NB4 (cell line): ENCODE results near the gene ADAMTS18.
"Not testable (repeated sequence)": the region's sequence is repeated elsewhere in the genome, so short reads cannot be mapped to it uniquely, and the experiment has no call there.

Experiments
- POLR2A ChIP-seq: IDR thresholded peaks from 2 replicates; pipeline ENCODE4 v1.6.1; 2011; ENCODE audit warnings: mild to moderate bottlenecking; ENCODE audit not compliant: insufficient read length; ENCODE audit errors: extremely low read depth
- TF ChIP-seq, protein P1 (sequence below): IDR thresholded peaks from one replicate; pipeline ENCODE4 v1.5.1; 2012; ENCODE audit warnings: low read depth, low read length

DNA sequence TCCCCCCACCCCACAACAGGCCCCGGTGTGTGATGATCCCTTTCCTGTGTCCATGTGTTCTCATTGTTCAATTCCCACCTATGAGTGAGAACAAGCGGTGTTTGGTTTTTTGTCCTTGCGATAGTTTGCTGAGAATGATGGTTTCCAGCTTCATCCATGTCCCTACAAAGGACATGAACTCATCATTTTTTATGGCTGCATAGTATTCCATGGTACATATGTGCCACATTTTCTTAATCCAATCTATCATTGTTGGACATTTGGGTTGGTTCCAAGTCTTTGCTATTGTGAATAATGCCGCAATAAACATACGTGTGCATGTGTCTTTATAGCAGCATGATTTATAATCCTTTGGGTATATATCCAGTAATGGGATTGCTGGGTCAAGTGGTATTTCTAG is 28.8 kb upstream of the ADAMTS18 start:
- TF ChIP-seq, protein P1, sequence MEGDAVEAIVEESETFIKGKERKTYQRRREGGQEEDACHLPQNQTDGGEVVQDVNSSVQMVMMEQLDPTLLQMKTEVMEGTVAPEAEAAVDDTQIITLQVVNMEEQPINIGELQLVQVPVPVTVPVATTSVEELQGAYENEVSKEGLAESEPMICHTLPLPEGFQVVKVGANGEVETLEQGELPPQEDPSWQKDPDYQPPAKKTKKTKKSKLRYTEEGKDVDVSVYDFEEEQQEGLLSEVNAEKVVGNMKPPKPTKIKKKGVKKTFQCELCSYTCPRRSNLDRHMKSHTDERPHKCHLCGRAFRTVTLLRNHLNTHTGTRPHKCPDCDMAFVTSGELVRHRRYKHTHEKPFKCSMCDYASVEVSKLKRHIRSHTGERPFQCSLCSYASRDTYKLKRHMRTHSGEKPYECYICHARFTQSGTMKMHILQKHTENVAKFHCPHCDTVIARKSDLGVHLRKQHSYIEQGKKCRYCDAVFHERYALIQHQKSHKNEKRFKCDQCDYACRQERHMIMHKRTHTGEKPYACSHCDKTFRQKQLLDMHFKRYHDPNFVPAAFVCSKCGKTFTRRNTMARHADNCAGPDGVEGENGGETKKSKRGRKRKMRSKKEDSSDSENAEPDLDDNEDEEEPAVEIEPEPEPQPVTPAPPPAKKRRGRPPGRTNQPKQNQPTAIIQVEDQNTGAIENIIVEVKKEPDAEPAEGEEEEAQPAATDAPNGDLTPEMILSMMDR: not testable (repeated sequence)
- TF ChIP-seq POLR2A: not testable (repeated sequence)
